NCI-H1048 (cell line): ENCODE results near the gene FSTL3.
"Not testable (repeated sequence)": the region's sequence is repeated elsewhere in the genome, so short reads cannot be mapped to it uniquely, and the experiment has no call there.

Source experiments
- DNase-seq: peaks from one replicate; lab custom pipeline; 2025; lab: John Stamatoyannopoulos, UW

Gene FSTL3

DNA sequence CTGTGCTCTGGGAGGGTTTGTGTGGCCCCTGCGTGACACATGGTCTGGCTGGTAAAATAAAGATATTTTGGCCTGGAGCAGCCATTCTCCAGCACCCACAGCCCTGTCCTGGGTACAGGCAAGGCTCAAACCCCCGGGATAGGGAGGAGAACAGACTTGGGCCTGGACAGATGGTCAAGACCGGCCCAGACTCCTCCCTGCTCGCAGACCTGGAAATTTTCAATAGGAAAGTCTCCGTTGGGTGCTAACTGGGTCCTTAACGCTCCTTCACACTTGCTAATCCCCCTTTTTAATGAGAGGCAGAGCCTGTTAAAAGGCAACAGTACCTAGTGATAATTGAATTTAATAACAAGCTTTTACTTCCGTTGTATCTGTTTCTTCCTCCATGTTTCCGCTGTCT, 35.1 kb downstream of the FSTL3 start:
- no peak for DNase-seq

DNA sequence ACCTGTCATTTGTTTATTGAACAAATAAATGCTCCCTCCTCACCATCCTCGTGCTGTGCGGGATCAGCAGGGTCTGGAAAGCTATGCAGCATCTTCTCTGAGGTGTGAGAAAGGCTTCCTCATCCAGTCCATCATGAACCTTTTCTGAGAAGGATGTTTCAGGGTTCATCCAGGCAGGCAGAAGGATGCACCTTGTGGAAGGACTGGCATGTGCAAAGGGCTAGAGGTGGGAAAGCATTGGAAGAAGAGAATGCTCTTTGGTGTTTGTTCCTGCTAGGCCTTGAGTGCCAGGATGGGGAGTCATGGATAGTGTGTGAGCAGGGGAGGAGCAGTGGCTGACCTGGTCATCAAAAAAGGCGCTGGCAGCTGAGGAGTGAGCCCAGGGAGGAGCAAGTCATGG, 39.2 kb downstream of the FSTL3 start:
- DNase-seq, result no peak

DNA sequence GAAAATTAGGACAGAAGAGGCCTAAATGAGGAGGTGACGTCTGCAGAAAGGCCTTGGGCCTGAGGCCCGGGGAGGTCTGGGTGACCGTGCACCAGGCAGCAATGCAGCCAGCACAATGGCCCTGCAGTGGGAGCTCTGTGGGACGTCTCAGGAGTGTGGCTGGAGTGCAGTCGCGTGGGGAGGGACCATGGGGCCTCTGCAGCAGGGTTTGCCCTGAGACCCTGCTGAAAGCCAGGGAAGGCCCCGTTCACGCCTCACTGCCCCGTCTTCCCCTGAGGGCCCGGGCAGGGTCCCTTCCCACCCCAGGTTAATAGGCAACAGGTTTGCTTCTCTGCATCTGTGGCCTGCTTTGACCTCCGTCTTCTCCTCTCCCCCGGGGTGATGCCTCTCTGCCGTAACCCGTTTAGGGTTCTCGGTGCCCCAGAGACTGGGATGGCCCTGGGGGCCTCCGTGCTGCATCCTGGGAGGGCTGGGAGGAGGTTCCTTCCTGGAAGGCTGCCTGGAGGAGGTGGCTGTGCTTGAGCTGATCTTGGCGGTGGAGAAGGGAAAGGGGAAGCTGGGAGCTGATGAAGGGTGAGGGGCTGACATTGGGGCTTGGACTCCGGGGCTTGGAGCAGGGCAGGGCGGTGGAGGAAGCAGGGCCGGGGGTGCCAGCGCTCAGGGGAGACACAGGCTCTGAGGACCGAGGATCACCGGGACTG, 42.2 kb downstream of the FSTL3 start:
- no peak for DNase-seq

- DNase-seq, result no peak
Observed at GRCh38 chr19:718991-719512, 42.9 kb downstream of the FSTL3 start.

DNA sequence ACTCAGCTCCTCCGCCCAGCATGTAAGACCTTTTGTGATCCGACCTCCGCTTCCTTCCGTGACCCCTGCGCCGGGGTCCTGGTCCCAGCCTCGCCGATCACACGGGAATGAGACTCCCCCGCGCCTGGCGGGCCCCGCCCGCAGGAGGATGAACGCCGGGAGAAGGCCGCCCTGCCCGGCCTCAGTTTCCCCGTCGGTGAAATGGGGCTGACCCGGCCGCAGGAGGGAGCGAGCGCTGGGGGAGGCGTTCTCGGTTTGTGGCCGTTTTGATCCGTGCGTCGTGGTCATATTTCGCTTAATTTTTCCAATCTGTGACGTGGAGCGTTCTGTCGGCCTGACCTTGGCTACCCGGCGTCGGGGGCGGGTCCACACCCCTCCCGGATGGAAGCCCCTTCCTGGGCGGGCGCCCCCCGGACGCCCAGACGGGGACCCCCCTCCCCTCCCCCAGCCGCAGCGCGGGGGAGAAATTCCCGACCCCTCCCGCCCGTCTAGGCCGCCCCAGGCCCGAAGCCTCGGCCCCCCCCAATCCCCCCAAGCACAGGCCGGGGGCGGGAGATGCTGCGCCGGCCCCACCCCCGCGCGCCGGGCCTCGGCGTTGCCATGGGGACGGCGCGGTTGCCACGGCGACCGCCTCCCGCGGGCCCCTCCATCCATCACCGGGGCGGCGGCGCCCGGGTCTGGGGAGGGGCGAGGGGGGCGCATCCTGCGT, 43.6 kb downstream of the FSTL3 start:
- DNase-seq, result no peak

- DNase-seq, result no peak
Observed at GRCh38 chr19:720345-721160, 44.4 kb downstream of the FSTL3 start.

DNA sequence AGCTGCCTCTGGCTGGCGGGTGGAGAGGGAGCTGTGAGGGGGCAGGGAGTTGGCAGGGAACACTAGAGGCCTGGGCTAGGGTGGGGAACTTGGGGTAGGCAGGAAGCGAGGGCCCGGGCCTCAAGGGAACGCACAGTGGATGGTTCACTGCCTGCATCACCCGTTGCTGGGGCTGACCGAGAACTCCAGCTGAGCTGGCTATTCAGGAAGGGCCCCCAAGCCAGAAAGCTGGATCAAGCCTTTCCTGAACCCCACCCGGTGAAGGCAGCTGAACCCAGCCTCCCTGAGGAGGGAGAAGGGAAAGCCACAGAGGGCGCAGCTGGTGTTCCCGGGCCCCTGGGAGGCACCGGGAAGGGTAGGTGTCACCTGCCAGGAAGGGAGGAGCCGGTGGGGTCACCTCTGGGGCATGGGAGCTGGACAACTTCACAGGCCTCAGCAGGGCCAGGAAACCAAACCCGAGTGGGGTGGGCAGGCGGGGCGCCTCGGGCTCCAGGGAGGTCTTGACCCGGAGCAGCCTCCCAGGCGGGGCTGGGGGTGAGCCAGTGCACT, 46.4 kb downstream of the FSTL3 start:
- no peak for DNase-seq

DNA sequence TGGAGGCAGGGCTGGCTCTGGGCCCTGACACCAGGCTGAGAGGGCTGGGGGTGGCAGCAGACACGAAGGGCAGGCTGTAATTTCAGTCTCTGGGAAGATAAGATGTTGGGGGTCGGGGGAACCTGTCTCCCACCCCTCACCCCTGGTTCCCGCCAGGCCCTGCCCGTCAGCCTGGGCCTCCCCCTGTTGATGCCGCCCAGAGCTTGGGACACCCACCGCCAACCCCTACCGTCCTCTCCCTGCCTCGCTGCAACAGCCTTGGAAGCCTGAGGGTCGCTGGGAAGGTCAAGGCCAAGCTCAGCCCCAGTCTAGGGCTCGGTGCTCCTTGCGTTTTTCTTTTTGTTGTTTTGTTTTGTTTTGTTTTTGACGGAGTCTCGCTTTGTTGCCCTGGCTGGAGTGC, 47.1 kb downstream of the FSTL3 start:
- DNase-seq, result no peak

GRCh38 chr19:723714-724113, 47.5 kb downstream of the FSTL3 start:
- DNase-seq, result no peak

GRCh38 chr19:725461-726089, 49.4 kb downstream of the FSTL3 start:
- no peak for DNase-seq

DNA sequence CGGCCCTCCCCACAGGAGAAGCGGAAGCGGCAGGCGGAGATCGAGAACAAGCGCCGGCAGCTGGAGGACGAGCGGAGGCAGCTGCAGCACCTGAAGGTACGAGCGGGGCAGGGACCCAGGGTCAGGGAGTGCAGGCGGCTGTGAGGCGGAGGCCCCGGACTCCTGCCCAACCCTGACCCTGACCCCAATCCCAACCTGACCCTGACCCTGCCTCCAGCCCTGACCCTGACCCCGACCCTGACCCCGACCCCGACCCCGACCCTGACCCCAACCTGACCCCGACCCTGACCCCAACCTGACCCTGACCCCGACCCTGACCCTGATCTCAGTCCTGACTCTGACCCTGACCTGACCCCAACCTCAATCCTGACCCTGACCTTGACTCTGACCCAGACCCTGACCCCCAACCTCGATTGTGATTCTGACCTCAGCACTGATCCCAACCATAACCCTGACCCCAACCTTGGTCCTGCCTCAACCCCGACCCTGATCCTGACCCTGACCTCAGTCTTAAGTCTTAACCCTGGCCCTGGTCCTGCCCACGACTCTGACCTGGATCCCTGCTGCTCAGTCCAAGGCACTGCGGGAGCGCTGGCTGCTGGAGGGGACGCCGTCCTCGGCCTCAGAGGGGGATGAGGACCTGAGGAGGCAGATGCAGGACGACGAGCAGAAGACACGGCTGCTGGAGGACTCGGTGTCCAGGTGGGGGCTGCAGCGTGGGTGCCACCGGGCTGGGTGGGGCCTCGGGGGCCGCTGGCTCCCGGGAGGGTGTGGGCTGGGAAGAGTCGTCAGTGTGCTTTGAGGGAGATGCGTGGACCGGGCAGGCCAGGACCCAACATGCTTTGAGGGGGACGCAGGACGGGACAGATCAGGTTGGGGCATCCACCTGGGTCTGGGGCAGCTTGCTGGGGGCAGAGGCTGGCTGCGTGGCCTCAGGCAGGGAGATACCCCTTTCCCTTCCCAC, 51.1 kb downstream of the FSTL3 start:
- no peak for DNase-seq

- no peak for DNase-seq
Observed at GRCh38 chr19:728011-728410, 51.8 kb downstream of the FSTL3 start.

DNA sequence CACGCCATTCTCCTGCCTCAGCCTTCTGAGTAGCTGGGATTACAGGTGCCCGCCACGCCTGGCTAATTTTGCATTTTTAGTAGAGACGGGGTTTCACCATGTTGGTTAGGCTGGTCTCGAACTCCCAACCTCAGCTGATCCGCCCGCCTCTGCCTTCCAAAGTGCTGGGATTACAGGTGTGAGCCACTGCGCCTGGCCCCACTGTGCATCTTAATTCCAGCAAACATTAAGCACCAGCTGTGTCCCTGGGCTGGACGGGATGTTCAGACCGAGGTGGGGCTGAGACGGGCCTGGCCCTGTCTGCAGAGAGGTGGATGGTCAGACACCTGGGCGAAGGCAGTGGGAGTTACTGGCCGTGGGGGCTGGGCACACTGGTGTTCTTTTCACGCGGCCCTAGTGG, 53.4 kb downstream of the FSTL3 start:
- DNase-seq, result not testable (repeated sequence)

DNA sequence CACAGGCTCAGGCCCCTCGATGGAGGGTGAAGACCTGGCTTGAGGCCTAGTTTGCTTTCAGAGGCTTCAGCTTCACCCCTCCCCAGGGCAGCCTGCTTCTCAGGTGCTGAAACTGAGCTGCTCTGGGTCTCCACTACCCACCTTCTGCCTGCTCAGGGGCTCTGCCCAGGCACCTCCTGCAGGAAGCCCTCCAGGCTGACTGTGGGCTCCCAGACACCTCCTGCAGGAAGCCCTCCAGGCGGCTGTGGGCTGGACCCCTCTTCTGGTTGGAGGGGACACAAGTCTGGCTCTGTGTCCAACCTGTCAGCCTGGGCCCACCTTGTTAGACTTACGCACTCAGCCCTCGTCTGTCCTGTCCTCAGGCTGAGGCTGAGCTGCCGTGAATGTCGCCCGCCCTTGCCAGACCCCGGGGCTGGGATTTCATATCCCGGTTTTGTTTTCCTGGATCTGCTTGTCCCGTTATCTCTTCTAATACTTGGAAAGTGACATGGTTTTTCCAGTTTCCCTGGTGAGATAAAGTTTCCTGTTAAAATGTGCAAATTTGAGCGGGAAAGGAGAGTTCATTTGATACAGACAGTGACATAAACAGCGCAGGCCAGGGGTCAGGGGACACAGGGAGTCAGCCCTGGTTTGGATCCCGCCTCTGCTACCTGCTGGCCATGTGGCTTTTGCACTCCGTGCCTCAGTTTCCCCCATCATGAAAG, 53.9 kb downstream of the FSTL3 start:
- DNase-seq, result no peak

- no peak for DNase-seq
Observed at GRCh38 chr19:731000-731399, 54.8 kb downstream of the FSTL3 start.

DNA sequence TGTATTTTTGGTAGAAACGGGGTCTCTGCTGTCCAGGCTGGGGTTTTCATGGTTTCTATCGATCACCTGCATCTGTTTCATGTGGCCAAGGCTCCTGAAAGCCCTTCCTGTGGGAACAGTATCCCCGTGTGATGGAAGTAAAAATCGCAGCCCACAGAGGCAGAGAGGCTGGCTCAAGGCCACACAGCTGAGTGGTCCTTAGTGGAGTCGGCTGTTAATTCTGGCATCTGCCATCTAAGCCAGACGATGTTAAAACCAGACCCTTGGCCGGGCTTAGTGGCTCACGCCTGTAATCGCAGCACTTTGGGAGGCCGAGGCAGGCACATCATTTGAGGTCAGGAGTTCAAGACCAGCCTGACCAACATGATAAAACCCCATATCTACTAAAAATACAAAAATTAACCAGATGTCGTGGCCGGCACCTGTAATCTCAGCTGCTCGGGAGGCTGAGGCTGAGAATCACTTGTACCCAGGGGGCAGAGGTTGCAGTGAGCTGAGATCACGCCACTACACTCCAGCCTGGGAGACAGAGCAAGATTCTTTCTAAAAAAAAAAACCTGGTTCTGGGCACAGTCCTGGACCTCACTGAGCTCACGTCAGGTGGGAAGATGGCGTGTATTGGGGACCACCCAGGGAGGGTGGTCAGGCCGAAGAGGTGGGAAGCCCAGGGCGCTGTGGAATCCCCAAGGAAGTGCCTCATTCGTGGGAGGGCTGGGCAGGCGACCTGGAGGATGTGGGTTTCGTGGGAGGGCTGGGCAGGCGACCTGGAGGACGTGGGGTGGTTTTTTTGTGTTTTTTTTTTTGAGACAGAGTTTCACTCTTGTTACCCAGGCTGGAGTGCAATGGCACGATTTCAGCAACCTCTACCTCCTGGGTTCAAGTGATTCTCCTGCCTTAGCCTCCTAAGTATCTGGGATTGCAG, 56.2 kb downstream of the FSTL3 start:
- DNase-seq, result no peak
